HG03460 (cell line): ENCODE results near the gene UVSSA.

Experiments
- ATAC-seq: cut with Tn5 transposase; IDR thresholded peaks from one replicate; pipeline ENCODE4 v1.9.1; 2021; ENCODE audit not compliant: unreplicated experiment

UVSSA gene

GRCh38 chr4:1373892-1374705, 27.1 kb downstream of the UVSSA start:
- no peak for ATAC-seq

GRCh38 chr4:1374706-1375045, 27.7 kb downstream of the UVSSA start:
- no peak for ATAC-seq

- ATAC-seq = no peak
Measured at GRCh38 chr4:1375051-1375721, 28.2 kb downstream of the UVSSA start.

- ATAC-seq = no peak
Measured at GRCh38 chr4:1375761-1376322, 28.8 kb downstream of the UVSSA start.

- ATAC-seq = no peak
Measured at GRCh38 chr4:1376391-1376840, 29.4 kb downstream of the UVSSA start.

- no peak for ATAC-seq
Measured at GRCh38 chr4:1376841-1377605, 30.0 kb downstream of the UVSSA start.

- ATAC-seq = no peak
Measured at GRCh38 chr4:1377606-1378261, 30.7 kb downstream of the UVSSA start.

GRCh38 chr4:1378559-1379231, 31.7 kb downstream of the UVSSA start:
- no peak for ATAC-seq

- ATAC-seq = no peak
Measured at GRCh38 chr4:1379351-1379781, 32.4 kb downstream of the UVSSA start.

GRCh38 chr4:1379801-1380331, 32.9 kb downstream of the UVSSA start:
- ATAC-seq = no peak

GRCh38 chr4:1380368-1381151, 33.6 kb downstream of the UVSSA start:
- ATAC-seq = no peak

- ATAC-seq = no peak
Measured at GRCh38 chr4:1381181-1381621, 34.2 kb downstream of the UVSSA start.

- ATAC-seq = no peak
Measured at GRCh38 chr4:1381944-1382541, 35.0 kb downstream of the UVSSA start.

- ATAC-seq = no peak
Measured at GRCh38 chr4:1382776-1383727, 36.0 kb downstream of the UVSSA start.

- no peak for ATAC-seq
Measured at GRCh38 chr4:1383728-1384591, 37.0 kb downstream of the UVSSA start.

- ATAC-seq = no peak
Measured at GRCh38 chr4:1384675-1385372, 37.8 kb downstream of the UVSSA start.
